Measurements from ENCODE around the gene PIK3C2B. TPM values are rescaled to one million over a fixed set of nuclear protein-coding genes. Genes with fewer than 3 reads are reported as not detected.

Gene PIK3C2B
- total and polyA plus RNA-seq, 9 donors, result 5.6 to 26.0 (median 11.0) TPM

DNA sequence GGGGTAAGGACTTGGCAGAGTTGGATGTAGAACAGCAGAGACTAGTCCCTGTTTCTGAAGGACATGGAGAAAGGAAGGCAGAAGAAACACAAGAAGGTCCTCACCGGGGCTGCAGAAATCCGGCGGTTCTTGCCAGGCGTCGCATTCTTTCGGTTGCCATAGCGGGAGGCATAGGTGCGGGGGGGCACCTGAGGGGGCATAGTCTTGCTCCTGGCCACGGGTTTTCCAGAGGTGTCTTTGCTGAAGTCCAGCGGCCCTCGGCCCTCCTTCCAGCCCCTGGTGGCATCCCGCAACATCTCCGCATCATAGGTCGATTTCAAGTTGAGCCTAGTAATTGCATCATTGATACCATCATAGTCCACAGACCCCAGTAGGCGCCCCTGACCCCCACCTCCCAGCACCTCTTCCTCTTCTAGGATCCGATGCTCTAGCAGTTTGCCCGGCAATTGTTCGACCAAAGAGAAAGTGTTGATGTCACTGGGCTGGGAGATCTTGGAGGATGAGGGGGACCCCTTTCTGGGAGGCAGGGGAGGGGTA lies 25.8 kb downstream of the PIK3C2B start:
- 88 to 91% (median 90%) methylated on average over 18 of the region's 18 CpGs for WGBS, 3 donors
- Histone ChIP-seq H3K36me3 (no peaks in the 10 kb centered on the region), H3K4me3 (no peak overlapping the region), H3K4me1 (ENCODE audit: insufficient read depth) (no peaks in the 10 kb centered on the region), H3K9me3 (no peaks in the 10 kb centered on the region), H3K27me3 (no peaks in the 10 kb centered on the region), H3K27ac (no peak overlapping the region)
- intact Hi-C loops (cut with DNase I), result no loop called here
- no peak for TF ChIP-seq EP300 (IDR thresholded peaks at IDR 0.05)
- TF ChIP-seq POLR2A (IDR thresholded peaks at IDR 0.05), result no peak
- TF ChIP-seq, protein P1, sequence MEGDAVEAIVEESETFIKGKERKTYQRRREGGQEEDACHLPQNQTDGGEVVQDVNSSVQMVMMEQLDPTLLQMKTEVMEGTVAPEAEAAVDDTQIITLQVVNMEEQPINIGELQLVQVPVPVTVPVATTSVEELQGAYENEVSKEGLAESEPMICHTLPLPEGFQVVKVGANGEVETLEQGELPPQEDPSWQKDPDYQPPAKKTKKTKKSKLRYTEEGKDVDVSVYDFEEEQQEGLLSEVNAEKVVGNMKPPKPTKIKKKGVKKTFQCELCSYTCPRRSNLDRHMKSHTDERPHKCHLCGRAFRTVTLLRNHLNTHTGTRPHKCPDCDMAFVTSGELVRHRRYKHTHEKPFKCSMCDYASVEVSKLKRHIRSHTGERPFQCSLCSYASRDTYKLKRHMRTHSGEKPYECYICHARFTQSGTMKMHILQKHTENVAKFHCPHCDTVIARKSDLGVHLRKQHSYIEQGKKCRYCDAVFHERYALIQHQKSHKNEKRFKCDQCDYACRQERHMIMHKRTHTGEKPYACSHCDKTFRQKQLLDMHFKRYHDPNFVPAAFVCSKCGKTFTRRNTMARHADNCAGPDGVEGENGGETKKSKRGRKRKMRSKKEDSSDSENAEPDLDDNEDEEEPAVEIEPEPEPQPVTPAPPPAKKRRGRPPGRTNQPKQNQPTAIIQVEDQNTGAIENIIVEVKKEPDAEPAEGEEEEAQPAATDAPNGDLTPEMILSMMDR (IDR thresholded peaks at IDR 0.05), result no peak
- DNase-seq, result no peak

DNA sequence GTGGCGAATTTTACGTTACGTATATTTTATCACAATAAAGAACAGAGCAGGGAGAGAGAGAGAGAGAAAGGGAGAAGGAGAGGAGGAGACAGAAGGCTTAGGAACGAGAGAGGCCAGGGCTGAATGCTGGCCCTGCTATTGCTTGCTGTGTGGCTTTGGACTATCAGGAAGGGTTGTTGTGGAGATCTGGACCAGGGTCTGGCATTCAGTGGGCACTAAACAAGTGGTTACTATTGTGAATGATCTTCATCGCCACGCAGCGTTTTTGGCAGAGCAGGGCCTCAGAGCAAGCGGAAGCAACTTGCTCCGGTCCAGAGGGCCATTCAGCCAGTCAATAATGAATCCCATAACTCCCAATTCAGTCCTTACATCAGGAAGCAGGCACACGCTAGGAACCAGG lies 26.4 kb downstream of the PIK3C2B start:
- 91 to 96% (median 92%) methylated on average over 10 of the region's 10 CpGs for WGBS, 3 donors
- H3K9me3 ChIP-seq, result no peaks in the 10 kb centered on the region
- no peaks in the 10 kb centered on the region for H3K36me3 ChIP-seq
- no peaks in the 10 kb centered on the region for H3K27me3 ChIP-seq
- no peak overlapping the region for H3K4me3 ChIP-seq
- DNase-seq, result no peak
- no peaks in the 10 kb centered on the region for H3K4me1 ChIP-seq (ENCODE audit: insufficient read depth)
- H3K27ac ChIP-seq, result no peak overlapping the region
- TF ChIP-seq EP300 (IDR thresholded peaks at IDR 0.05), result no peak
- TF ChIP-seq, protein P1 (IDR thresholded peaks at IDR 0.05), result no peak
- TF ChIP-seq POLR2A (IDR thresholded peaks at IDR 0.05), result no peak
- intact Hi-C loops (cut with DNase I), result no loop called here

DNA sequence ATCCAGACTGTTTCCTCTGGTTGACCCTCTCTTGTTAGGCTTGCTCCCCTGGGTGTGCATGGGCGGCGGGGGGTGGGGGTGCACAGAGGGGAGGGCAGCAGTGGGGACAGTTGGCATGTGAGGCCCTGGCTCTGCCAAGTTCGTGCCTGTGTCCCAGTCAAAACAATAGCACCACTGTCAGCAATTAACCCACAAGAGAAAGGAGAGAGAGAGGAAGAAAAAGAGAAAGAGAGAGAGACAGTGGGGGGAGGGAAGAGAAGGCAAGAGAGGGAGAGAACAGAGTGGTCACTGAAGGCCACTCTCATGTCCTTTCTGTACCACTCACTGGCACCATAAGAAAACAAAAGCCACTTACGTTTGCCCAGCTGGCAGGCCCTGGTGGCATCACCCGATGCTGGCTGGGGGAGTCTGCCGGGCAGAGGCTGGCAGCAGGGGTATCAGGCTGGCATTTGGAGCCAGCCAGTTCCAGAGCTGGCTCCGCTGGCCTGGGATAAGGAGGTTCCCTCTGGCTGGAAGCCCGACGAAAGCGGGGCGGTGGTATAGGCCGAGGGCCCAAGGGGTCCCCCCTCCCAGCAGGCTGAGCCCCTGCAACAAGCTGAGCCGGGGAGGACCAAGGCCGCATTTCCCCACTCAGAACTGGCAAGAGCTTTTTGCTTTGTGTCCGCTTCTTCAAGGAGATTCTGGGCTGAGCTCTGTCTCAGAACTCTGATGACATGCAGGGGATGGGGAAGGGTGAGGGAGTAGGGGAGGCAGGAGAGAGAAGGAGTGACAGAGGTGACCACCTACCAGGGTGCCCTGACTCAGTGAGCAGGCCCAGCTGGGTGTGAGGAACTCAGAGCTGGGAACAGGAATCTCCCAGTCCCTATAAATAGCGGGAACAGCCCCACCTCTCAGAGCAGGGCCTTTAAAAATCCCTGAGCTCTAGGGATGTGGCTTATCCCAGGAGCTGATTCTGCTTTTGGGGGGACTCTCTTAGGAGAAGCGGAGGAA lies 27.9 kb downstream of the PIK3C2B start:
- Histone ChIP-seq H3K27me3 (no peaks in the 10 kb centered on the region), H3K36me3 (no peaks in the 10 kb centered on the region), H3K4me1 (ENCODE audit: insufficient read depth) (no peaks in the 10 kb centered on the region), H3K4me3 (no peak overlapping the region), H3K9me3 (no peaks in the 10 kb centered on the region), H3K27ac (no peak overlapping the region)
- no peak for DNase-seq
- intact Hi-C loops (cut with DNase I), result no loop called here
- no peak for TF ChIP-seq EP300 (IDR thresholded peaks at IDR 0.05)
- TF ChIP-seq, protein P1 (IDR thresholded peaks at IDR 0.05), result no peak
- TF ChIP-seq POLR2A (IDR thresholded peaks at IDR 0.05), result no peak
- 60 to 77% (median 72%) methylated on average over 14 to 17 of the region's 17 CpGs for WGBS, 3 donors

DNA sequence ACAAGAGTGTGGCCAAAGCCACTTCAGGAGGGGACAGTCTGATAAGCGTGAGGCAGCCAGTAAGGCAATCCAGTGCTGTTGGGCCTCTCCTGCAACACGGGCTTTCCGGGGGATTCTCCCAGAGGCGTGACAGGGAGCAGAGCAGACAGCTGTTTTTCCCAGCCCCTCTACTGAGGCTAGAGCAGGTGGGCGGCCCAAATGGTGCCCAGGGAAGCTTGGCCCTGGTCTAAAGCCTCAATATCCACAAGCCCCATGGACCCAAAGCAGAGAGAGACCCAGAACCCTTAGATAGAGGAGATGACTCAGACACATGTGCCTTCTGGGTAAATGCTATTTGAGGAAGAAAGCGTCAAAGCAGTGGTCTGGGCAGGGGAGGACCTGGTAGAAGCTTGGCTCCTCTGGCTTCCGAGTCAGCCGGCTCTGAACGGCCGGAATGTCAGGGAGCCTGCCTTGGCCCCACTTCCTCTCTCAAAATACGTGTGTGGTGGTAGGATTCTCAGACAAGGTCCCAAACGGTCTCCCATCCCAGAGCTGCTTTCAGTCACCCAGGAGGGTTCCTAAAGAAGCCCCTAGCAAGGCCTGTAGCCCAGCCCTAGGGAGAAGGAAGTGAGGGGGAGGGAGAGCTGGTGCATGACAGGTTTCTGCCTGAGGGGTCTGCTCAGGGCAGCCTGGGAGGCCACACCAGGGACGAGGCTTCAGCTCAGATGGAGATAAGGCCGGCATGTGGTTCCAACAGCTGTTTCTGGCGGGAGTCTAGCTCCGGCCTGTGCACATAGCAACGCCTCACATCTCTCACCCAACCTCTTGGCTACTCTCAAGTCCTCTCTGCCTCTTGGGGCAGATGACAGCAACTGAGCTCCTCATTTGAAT lies 28.8 kb downstream of the PIK3C2B start:
- TF ChIP-seq POLR2A (IDR thresholded peaks at IDR 0.05), result no peak
- TF ChIP-seq, protein P1 (IDR thresholded peaks at IDR 0.05), result no peak
- TF ChIP-seq EP300 (IDR thresholded peaks at IDR 0.05), result no peak
- H3K4me3 ChIP-seq, result no peak overlapping the region
- H3K9me3 ChIP-seq, result no peaks in the 10 kb centered on the region
- no peaks in the 10 kb centered on the region for H3K27me3 ChIP-seq
- intact Hi-C loops (cut with DNase I), result no loop called here
- no peaks in the 10 kb centered on the region for H3K36me3 ChIP-seq
- DNase-seq, result no peak
- H3K4me1 ChIP-seq (ENCODE audit: insufficient read depth), result no peaks in the 10 kb centered on the region
- WGBS, 3 donors, result 63 to 68% (median 66%) methylated on average over 17 of the region's 17 CpGs
- H3K27ac ChIP-seq, result no peak overlapping the region

Data from ovary (tissue), 9 donors.